ENCODE results near the gene NPAT. TPM values are rescaled to one million over a fixed set of nuclear protein-coding genes. Genes with fewer than 3 reads are reported as not detected.

Gene NPAT
- total and polyA plus RNA-seq, 2 of the 13 experiments (the other 11 are each of a cell fraction or from before 2014, with no cell fraction given), result 4.4 to 11.2 TPM

GRCh38 chr11:108222574-108223347, at the start of gene NPAT, which contains the start of gene ATM (continued):
- TF ChIP-seq ZNF407 (CRISPR knock-in tag; IDR thresholded peaks at IDR 0.05; ENCODE audit: not compliant biosample characterization) (no peak), MED8 (CRISPR knock-in tag; IDR thresholded peaks at IDR 0.05; ENCODE audit: insufficient replicate concordance) (peak; percentile 40), NFIC (IDR thresholded peaks at IDR 0.05; ENCODE audit: low read length) (no peak), ZBED4 (CRISPR knock-in tag; IDR thresholded peaks at IDR 0.05; ENCODE audit: borderline replicate concordance) (peak; percentile 28; the same call in 1 of the 2 replicates), ELF3 (CRISPR knock-in tag; IDR thresholded peaks at IDR 0.05) (peak; percentile 76), NR2F6 (IDR thresholded peaks at IDR 0.05) (no peak), NR2F6 (CRISPR knock-in tag; IDR thresholded peaks at IDR 0.05) (no peak; the same call in 1 of the 2 replicates), CEBPB (IDR thresholded peaks at IDR 0.05; ENCODE audit: borderline replicate concordance, low read depth, low read length) (no peak), ZNF224 (CRISPR knock-in tag; IDR thresholded peaks at IDR 0.05) (0 out of 2 replicates have a peak, but pooled peaks have one; percentile 92), PRMT3 (CRISPR knock-in tag; IDR thresholded peaks at IDR 0.05; ENCODE audit: borderline replicate concordance, low read depth) (no peak), TBX3 (IDR thresholded peaks at IDR 0.05; ENCODE audit: borderline replicate concordance) (no peak), HNRNPL (IDR thresholded peaks at IDR 0.05; ENCODE audit: low read depth, low read length) (no peak), NCOA5 (CRISPR knock-in tag; IDR thresholded peaks at IDR 0.05) (no peak), KLF13 (CRISPR knock-in tag; IDR thresholded peaks at IDR 0.05) (no peak), ARNTL (CRISPR knock-in tag; IDR thresholded peaks at IDR 0.05) (peak; percentile 81), ZSCAN31 (CRISPR knock-in tag; IDR thresholded peaks at IDR 0.05; ENCODE audit: low read depth) (no peak; the same call in 1 of the 2 replicates), PHF5A (CRISPR knock-in tag; IDR thresholded peaks at IDR 0.05; ENCODE audit: low read depth, unreplicated experiment) (no peak)

All from HepG2 (cell line).